D721Med (cell line): ENCODE data around the gene ARFRP1.

Experiments used
- DNase-seq: peaks from one replicate; pipeline ENCODE4 v3.0.0; 2011; ENCODE audit warnings: low spot score; ENCODE audit not compliant: insufficient read length
- FAIRE-seq: peaks from 2 replicates; lab custom pipeline; 2011; peaks lifted over from hg19 to GRCh38; lab: Jason Lieb, UNC
- TF ChIP-seq, protein P1 (sequence below): IDR thresholded peaks from 2 replicates; pipeline ENCODE4 v1.5.1; 2012; ENCODE audit warnings: mild to moderate bottlenecking, control low read depth; ENCODE audit not compliant: insufficient read depth; ENCODE audit errors: missing control alignments

Gene ARFRP1

DNA sequence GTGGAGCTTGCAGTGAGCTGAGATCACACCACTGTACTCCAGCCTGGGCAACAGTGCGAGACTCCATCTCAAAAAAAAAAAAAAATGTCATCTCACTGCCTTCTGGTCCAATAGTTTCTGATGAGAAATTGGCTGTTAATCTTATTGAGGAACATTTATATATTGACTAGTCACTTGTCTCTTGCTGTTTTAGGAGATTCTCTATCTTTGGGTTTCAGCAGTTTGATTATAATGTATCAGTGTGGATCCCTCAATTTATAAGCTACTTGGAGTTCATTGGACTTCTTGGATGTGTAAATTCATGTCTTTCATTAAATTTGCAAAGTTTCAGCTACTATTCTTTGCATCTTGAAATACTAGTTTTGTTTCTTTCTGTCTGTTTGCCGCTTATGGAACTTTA is 11.2 kb upstream of the ARFRP1 start:
- TF ChIP-seq, protein P1, sequence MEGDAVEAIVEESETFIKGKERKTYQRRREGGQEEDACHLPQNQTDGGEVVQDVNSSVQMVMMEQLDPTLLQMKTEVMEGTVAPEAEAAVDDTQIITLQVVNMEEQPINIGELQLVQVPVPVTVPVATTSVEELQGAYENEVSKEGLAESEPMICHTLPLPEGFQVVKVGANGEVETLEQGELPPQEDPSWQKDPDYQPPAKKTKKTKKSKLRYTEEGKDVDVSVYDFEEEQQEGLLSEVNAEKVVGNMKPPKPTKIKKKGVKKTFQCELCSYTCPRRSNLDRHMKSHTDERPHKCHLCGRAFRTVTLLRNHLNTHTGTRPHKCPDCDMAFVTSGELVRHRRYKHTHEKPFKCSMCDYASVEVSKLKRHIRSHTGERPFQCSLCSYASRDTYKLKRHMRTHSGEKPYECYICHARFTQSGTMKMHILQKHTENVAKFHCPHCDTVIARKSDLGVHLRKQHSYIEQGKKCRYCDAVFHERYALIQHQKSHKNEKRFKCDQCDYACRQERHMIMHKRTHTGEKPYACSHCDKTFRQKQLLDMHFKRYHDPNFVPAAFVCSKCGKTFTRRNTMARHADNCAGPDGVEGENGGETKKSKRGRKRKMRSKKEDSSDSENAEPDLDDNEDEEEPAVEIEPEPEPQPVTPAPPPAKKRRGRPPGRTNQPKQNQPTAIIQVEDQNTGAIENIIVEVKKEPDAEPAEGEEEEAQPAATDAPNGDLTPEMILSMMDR = no peak
- FAIRE-seq (no peak), DNase-seq (no peak)

DNA sequence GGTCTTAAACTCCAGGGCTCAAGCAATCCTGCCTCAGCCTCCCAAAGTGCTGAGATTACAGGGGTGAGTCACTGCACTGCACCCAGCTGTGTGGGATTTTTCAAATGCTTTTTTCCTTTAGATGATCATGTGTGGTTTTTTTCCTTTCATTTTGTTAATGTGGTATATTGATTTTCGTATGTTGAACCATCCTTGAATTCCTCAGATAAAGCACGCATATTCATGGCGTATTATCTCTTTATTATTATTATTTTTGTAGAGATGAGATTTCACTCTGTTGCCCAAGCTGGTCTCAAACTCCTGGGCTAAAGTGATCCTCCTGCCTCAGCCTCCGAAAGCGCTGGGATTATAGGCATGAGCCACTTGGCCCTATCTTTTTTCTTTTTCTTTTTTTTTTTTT is 7.1 kb upstream of the ARFRP1 start:
- DNase-seq = no peak
- TF ChIP-seq, protein P1 = no peak
- no peak for FAIRE-seq

GRCh38 chr20:63712191-63712590 is 4.4 kb upstream of the ARFRP1 start:
- no peak for FAIRE-seq
- TF ChIP-seq, protein P1 = no peak
- no peak for DNase-seq

GRCh38 chr20:63711085-63711645 is 3.4 kb upstream of the ARFRP1 start:
- no peak for FAIRE-seq
- TF ChIP-seq, protein P1 = no peak
- DNase-seq = no peak

GRCh38 chr20:63709149-63709527 is 1.4 kb upstream of the ARFRP1 start:
- no peak for FAIRE-seq
- no peak for DNase-seq
- TF ChIP-seq, protein P1 = no peak

DNA sequence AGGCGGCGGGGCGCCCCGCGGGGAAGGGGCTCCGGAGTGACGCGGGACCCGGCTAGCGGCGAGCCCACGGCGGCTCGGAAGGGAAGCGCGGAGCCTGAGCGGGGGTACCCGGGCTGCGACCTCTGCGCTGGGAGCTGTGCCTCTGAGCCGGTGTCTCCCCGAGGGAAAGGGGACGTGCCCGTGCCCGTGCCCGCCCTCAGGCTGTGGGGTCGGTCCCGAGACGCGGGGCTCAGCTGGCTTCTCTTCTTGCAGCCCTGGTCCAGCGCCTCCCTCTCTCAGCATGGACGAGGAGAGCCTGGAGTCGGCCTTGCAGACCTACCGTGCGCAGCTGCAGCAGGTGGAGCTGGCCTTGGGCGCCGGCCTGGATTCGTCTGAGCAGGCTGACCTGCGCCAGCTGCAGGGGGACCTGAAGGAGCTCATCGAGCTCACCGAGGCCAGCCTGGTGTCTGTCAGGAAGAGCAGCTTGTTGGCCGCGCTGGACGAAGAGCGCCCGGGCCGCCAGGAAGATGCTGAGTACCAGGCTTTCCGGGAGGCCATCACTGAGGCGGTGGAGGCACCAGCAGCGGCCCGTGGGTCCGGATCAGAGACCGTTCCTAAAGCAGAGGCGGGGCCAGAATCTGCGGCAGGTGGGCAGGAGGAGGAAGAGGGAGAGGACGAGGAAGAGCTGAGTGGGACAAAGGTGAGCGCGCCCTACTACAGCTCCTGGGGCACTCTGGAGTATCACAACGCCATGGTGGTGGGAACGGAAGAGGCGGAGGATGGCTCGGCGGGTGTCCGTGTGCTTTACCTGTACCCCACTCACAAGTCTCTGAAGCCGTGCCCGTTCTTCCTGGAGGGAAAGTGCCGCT is 749 bp upstream of the ARFRP1 start:
- FAIRE-seq (no peak), DNase-seq (no peak)
- TF ChIP-seq, protein P1 = no peak
